ENCODE measurements around the gene CCDC24. TPM values are rescaled to one million over a fixed set of nuclear protein-coding genes. Genes with fewer than 3 reads are reported as not detected.

Gene CCDC24
- total and polyA plus RNA-seq, 3 experiments from 2014 or later, result 0.43 to 3.4 (median 2.7) TPM

DNA sequence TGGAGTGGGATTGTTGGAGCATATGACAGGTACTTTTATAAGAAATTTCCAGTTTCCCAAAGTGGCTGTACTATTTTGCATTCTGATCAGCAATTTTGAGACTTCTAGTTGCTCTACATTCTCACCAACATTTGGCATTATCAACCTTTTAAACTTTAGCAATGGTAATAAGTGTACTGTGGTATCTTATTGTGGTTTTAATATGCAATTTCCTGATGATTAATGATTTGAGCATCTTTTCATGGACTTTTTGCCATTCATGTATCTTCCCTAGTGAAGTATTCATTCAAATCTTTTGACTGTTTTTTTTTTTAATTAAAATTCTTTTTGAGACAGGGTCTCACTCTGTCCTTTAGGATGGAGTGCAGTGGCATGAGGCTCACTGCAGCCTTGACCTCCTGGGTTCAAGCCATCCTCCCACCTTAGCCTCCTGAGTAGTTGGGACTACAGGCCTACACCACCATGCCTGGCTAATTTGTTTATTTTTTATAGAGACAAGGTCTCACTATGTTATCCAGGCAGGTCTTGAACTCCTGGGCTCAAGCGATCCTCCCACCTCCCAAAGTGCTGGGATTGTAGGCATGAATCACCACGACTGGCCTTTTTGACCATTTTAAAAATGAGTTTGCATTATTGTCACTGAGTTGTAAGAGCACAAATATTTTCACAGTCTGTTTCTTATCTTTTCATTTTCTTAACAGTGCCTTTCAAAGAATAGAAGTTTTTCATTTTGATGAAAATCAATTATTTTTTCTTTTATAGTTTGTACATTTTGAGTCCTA is 47.7 kb downstream of the CCDC24 start:
- POLR2A ChIA-PET, result no interaction called here
- Mint-ChIP-seq H3K4me1 (peaks cover 0 to 3% (median 0%) of the 10 kb centered on the region in 3 donors), H3K36me3 (no peaks in the 10 kb centered on the region), H3K27ac (no peak overlapping the region), H3K9me3 (no peaks in the 10 kb centered on the region), H3K27me3 (peaks cover 5 to 7% of the 10 kb centered on the region in 2 donors), H3K4me3 (no peak overlapping the region)
- Histone ChIP-seq H3K36me3 (ENCODE audit: insufficient read depth, low read length) (no peaks in the 10 kb centered on the region), H3K4me3 (ENCODE audit: low read length) (no peak overlapping the region), H3K27me3 (ENCODE audit: insufficient read depth, low read length, poor library complexity, severe bottlenecking) (no peaks in the 10 kb centered on the region), H3K4me1 (ENCODE audit: insufficient read depth, low read length) (no peaks in the 10 kb centered on the region), H3K27ac (ENCODE audit: low read depth, low read length) (no peak overlapping the region), H3K9me3 (ENCODE audit: low read length) (no peaks in the 10 kb centered on the region)
- CTCF ChIA-PET, result interaction anchor here (5.0 kb wide), 1 partner anchor 34 kb away, joined by 23 read pairs; no protein-coding TSS in a partner anchor
- no peak for DNase-seq

DNA sequence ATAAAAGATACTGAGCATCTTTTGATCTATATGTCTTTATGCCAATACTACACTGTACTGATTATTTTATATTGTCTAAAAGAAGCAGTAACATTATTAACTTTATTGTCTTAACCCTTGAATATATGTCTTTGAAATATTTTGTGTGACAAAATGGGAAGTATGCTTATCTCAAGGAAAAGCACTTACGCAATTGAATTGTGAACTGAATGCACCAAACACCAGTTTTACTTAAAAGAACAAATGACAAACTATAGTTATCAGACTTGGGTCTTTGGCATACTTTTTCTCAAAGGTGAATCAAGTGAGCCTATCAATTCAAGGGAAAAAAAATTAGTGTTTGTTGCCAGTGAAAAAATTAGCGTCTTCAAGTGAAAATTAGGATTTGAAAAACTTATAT is 49.0 kb downstream of the CCDC24 start:
- no peaks in the 10 kb centered on the region for H3K27me3 ChIP-seq (ENCODE audit: insufficient read depth, low read length, poor library complexity, severe bottlenecking)
- H3K9me3 ChIP-seq (ENCODE audit: low read length), result no peaks in the 10 kb centered on the region
- Mint-ChIP-seq H3K27ac (no peak overlapping the region), H3K27me3 (peaks cover 7 to 13% of the 10 kb centered on the region in 2 donors), H3K9me3 (no peaks in the 10 kb centered on the region), H3K4me1 (peaks cover 0 to 3% (median 0%) of the 10 kb centered on the region in 3 donors), H3K36me3 (no peaks in the 10 kb centered on the region), H3K4me3 (no peak overlapping the region)
- CTCF ChIA-PET, result interaction anchor here (1.0 to 5.0 kb wide), 3 partner anchors 10 to 35 kb away, joined by 3 to 23 read pairs (median 4); partner anchors contain the start of gene SLC6A9
- POLR2A ChIA-PET, result no interaction called here
- DNase-seq, result no peak
- H3K4me1 ChIP-seq (ENCODE audit: insufficient read depth, low read length), result no peaks in the 10 kb centered on the region
- no peaks in the 10 kb centered on the region for H3K36me3 ChIP-seq (ENCODE audit: insufficient read depth, low read length)
- H3K27ac ChIP-seq (ENCODE audit: low read depth, low read length), result no peak overlapping the region
- H3K4me3 ChIP-seq (ENCODE audit: low read length), result no peak overlapping the region

DNA sequence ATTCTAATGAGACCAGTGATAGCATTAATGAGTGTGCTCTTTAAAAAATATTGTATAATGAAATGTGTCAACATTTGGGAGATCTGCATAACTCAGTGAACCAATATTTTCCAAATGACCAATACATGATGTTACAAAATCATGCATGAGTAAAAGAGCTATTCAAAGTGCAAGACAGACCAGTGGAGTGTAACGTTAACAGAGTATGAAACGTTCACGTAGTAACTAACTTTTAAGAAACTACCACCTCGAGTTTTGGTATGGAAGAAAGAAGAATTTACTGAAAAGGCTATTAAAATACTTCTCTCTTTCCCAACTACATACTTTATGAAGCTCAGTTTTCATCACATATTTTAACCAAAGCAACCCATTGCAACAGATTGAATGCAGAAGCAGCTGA is 49.4 kb downstream of the CCDC24 start:
- Mint-ChIP-seq H3K4me3 (no peak overlapping the region), H3K27me3 (peaks cover 7 to 13% of the 10 kb centered on the region in 2 donors), H3K27ac (no peak overlapping the region), H3K36me3 (no peaks in the 10 kb centered on the region), H3K9me3 (no peaks in the 10 kb centered on the region), H3K4me1 (peaks cover 0 to 3% (median 0%) of the 10 kb centered on the region in 3 donors)
- DNase-seq, result no peak
- ChIA-PET CTCF (interaction anchor here (0.8 to 5.0 kb wide), 4 partner anchors 10 to 278 kb away, joined by 3 to 23 read pairs (median 4); partner anchors contain the start of gene SLC6A9), POLR2A (no interaction called here)
- Histone ChIP-seq H3K4me1 (ENCODE audit: insufficient read depth, low read length) (no peaks in the 10 kb centered on the region), H3K4me3 (ENCODE audit: low read length) (no peak overlapping the region), H3K27ac (ENCODE audit: low read depth, low read length) (no peak overlapping the region), H3K36me3 (ENCODE audit: insufficient read depth, low read length) (no peaks in the 10 kb centered on the region), H3K27me3 (ENCODE audit: insufficient read depth, low read length, poor library complexity, severe bottlenecking) (no peaks in the 10 kb centered on the region), H3K9me3 (ENCODE audit: low read length) (no peaks in the 10 kb centered on the region)

DNA sequence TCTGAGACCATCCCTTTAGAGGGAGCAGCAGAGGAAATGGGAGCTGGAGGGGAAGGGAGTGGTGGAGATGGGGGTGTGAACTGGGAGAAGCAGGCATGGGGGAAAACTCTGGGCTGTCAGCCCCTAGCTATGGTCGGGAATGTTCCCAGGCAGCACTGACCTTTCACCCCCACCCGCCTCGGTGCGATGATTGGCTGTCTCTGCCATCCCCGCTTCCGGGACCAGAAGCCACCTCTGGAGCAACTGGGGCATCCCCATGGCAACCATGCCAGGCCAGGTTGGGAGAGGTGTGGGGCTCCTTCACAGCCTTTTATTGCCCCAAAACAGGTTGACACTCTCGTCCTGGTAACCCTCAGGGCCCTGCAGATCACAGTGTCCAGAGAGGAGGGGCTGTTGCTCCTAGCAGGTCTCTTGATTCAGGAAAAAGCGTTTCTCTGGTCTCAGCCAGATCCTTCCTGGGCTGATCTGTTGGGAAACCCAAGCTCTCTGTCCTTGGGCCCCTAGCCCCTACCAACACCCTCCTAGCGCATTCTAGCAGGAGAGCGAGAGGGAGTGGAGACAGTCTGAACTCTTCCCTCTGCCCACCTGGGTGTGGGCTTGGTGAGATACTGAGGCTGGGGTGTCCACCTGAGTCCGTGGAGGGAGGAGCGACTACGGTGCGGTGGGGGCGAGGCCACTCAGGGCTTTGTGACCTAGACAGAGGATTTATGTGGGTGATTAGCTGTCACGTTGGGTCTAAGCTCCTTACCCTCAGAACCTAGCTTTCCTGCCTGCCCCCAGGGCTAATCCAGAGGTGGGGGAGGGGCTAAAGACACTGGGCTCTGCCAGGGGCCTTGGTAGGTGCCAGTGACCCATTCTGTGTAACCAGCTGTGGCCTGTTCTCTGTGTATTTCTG is 52.0 kb downstream of the CCDC24 start:
- H3K36me3 Mint-ChIP-seq, result no peaks in the 10 kb centered on the region
- ChIA-PET CTCF (interaction anchor here (5.0 kb wide), 1 partner anchor 38 kb away, joined by 23 read pairs; no protein-coding TSS in a partner anchor), POLR2A (no interaction called here)
- H3K27me3 Mint-ChIP-seq, result peaks cover 10 to 26% of the 10 kb centered on the region in 2 donors
- Histone ChIP-seq H3K27me3 (ENCODE audit: insufficient read depth, low read length, poor library complexity, severe bottlenecking) (no peaks in the 10 kb centered on the region), H3K4me1 (ENCODE audit: insufficient read depth, low read length) (no peaks in the 10 kb centered on the region), H3K27ac (ENCODE audit: low read depth, low read length) (no peak overlapping the region), H3K4me3 (ENCODE audit: low read length) (no peak overlapping the region), H3K36me3 (ENCODE audit: insufficient read depth, low read length) (no peaks in the 10 kb centered on the region), H3K9me3 (ENCODE audit: low read length) (no peaks in the 10 kb centered on the region)
- peaks cover 0 to 7% (median 5%) of the 10 kb centered on the region in 3 donors for H3K4me1 Mint-ChIP-seq
- H3K4me3 Mint-ChIP-seq, result no peak overlapping the region
- no peaks in the 10 kb centered on the region for H3K9me3 Mint-ChIP-seq
- H3K27ac Mint-ChIP-seq, result peak overlapping the region in 1 of 8 donors; percentile 40
- DNase-seq, result no peak

DNA sequence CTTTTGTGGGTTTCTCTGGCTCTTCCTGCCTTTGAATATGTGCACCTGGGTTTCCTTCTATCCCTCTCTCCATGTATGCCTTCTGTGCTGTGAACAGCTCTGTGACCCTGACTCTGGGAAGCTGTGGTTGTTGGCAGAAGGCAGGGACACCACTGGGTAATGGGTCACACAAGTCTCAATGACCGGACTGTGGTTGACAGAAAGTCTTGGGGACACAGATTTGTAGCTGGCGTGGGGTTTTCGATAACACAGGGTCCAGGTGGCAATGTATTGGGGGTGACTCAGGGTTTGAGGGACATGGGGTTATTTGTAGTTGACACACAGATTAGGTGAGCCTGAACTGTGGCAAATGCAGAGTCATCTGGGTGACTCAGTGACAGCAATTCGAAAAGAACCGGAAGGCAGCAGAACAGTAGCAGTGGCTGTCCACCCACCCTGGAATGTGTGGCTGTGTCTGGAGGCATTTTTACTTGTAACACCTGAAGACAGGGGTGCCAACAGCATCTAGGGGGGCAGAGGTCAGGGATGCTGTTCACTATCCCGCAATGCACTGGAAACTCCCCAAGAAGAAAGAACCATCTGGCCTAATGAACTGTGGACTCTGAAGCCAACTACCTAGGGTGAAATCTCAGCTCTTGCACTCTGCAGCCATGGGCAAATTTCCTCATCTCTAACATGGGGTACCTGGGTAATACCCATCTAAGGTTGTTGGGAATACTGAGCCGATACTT is 52.8 kb downstream of the CCDC24 start:
- H3K36me3 ChIP-seq (ENCODE audit: insufficient read depth, low read length), result no peaks in the 10 kb centered on the region
- no peaks in the 10 kb centered on the region for H3K4me1 ChIP-seq (ENCODE audit: insufficient read depth, low read length)
- peak overlapping the region; percentile 4 for H3K27ac ChIP-seq (ENCODE audit: low read depth, low read length)
- H3K4me3 Mint-ChIP-seq, result no peak overlapping the region
- no peak for DNase-seq
- H3K9me3 ChIP-seq (ENCODE audit: low read length), result no peaks in the 10 kb centered on the region
- ChIA-PET POLR2A (no interaction called here), CTCF (interaction anchor here (0.6 to 5.0 kb wide), 2 partner anchors 8 to 39 kb away, joined by 3 to 23 read pairs; no protein-coding TSS in a partner anchor)
- no peak overlapping the region for H3K27ac Mint-ChIP-seq
- H3K4me3 ChIP-seq (ENCODE audit: low read length), result no peak overlapping the region
- H3K27me3 Mint-ChIP-seq, result peaks cover 10 to 34% of the 10 kb centered on the region in 2 donors
- peaks cover 0 to 7% (median 5%) of the 10 kb centered on the region in 3 donors for H3K4me1 Mint-ChIP-seq
- H3K27me3 ChIP-seq (ENCODE audit: insufficient read depth, low read length, poor library complexity, severe bottlenecking), result no peaks in the 10 kb centered on the region
- no peaks in the 10 kb centered on the region for H3K36me3 Mint-ChIP-seq
- no peaks in the 10 kb centered on the region for H3K9me3 Mint-ChIP-seq

DNA sequence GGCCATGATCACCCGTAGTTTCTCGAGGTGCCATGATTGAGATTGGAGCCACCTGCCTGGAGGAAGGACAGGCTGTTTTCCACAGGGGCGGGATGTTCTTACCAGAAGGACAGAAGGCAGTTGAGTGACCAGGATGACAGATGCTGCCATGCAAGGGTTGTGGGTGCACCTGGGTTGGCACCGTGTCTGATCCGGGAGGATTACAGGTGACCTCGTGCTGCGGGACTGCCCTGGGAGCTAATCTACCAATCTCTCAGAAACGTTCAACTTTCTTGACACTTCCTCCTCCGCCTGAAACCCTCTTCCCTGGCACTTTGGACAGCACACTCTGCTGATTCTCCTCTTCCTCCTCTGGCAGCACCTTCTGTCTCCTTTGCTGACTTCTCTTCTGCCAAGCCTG is 53.7 kb downstream of the CCDC24 start:
- no peak for DNase-seq
- no peaks in the 10 kb centered on the region for H3K4me1 ChIP-seq (ENCODE audit: insufficient read depth, low read length)
- no peak overlapping the region for H3K4me3 Mint-ChIP-seq
- H3K27ac Mint-ChIP-seq, result no peak overlapping the region
- ChIA-PET CTCF (interaction anchor here (0.6 to 5.2 kb wide), 3 partner anchors 9 to 40 kb away, joined by 3 to 48 read pairs (median 6); no protein-coding TSS in a partner anchor), POLR2A (no interaction called here)
- H3K27me3 ChIP-seq (ENCODE audit: insufficient read depth, low read length, poor library complexity, severe bottlenecking), result no peaks in the 10 kb centered on the region
- no peak overlapping the region for H3K4me3 ChIP-seq (ENCODE audit: low read length)
- peaks cover 0 to 7% (median 5%) of the 10 kb centered on the region in 3 donors for H3K4me1 Mint-ChIP-seq
- H3K9me3 Mint-ChIP-seq, result no peaks in the 10 kb centered on the region
- H3K27me3 Mint-ChIP-seq, result peaks cover 7 to 34% of the 10 kb centered on the region in 2 donors
- H3K36me3 ChIP-seq (ENCODE audit: insufficient read depth, low read length), result no peaks in the 10 kb centered on the region
- H3K9me3 ChIP-seq (ENCODE audit: low read length), result no peaks in the 10 kb centered on the region
- H3K36me3 Mint-ChIP-seq, result no peaks in the 10 kb centered on the region
- H3K27ac ChIP-seq (ENCODE audit: low read depth, low read length), result no peak overlapping the region
